ENCODE measurements around the gene VASH2. TPM values are rescaled to one million over a fixed set of nuclear protein-coding genes. Genes with fewer than 3 reads are reported as not detected.
"Not testable (repeated sequence)": the region's sequence is repeated elsewhere in the genome, so short reads cannot be mapped to it uniquely, and the experiment has no call there.

Gene VASH2
- total RNA-seq, 1 experiment from 2014 or later = not detected

GRCh38 chr1:212982430-212983152 is 32.2 kb downstream of the VASH2 start:
- H3K79me2 ChIP-seq (ENCODE audit: low read length) = no peaks in the 10 kb centered on the region
- H3K9me3 ChIP-seq (ENCODE audit: low read length) = no peaks in the 10 kb centered on the region
- H3K9ac ChIP-seq (ENCODE audit: low read length) = no peak overlapping the region
- no peak overlapping the region for H3K27ac ChIP-seq (ENCODE audit: low read length)
- H3K27me3 ChIP-seq (ENCODE audit: low read length) = no peaks in the 10 kb centered on the region
- no peak overlapping the region for H3K4me3 ChIP-seq (ENCODE audit: low read length)
- H3K9me2 ChIP-seq (replicated peaks; ENCODE audit: insufficient read depth, low read length) = no peaks in the 10 kb centered on the region
- H3K4me1 ChIP-seq (ENCODE audit: low read length) = no peaks in the 10 kb centered on the region
- H2AFZ ChIP-seq (ENCODE audit: low read length) = no peak overlapping the region
- no peaks in the 10 kb centered on the region for H4K20me1 ChIP-seq (ENCODE audit: insufficient read depth, low read depth, low read length)
- DNase-seq = no peak
- H3K36me3 ChIP-seq (ENCODE audit: insufficient read depth, low read length) = no peaks in the 10 kb centered on the region
- no peak overlapping the region for H3K4me2 ChIP-seq (ENCODE audit: low read depth, low read length, poor library complexity, severe bottlenecking)

GRCh38 chr1:212983482-212983881 is 33.1 kb downstream of the VASH2 start:
- H3K4me1 ChIP-seq (ENCODE audit: low read length) = no peaks in the 10 kb centered on the region
- no peak for DNase-seq
- no peak overlapping the region for H3K4me3 ChIP-seq (ENCODE audit: low read length)
- no peaks in the 10 kb centered on the region for H3K9me3 ChIP-seq (ENCODE audit: low read length)
- no peaks in the 10 kb centered on the region for H3K79me2 ChIP-seq (ENCODE audit: low read length)
- H2AFZ ChIP-seq (ENCODE audit: low read length) = no peak overlapping the region
- no peaks in the 10 kb centered on the region for H3K27me3 ChIP-seq (ENCODE audit: low read length)
- no peaks in the 10 kb centered on the region for H3K36me3 ChIP-seq (ENCODE audit: insufficient read depth, low read length)
- no peak overlapping the region for H3K27ac ChIP-seq (ENCODE audit: low read length)
- H4K20me1 ChIP-seq (ENCODE audit: insufficient read depth, low read depth, low read length) = no peaks in the 10 kb centered on the region
- H3K9ac ChIP-seq (ENCODE audit: low read length) = no peak overlapping the region
- no peaks in the 10 kb centered on the region for H3K9me2 ChIP-seq (replicated peaks; ENCODE audit: insufficient read depth, low read length)
- H3K4me2 ChIP-seq (ENCODE audit: low read depth, low read length, poor library complexity, severe bottlenecking) = no peak overlapping the region

GRCh38 chr1:212984522-212985291 is 34.4 kb downstream of the VASH2 start:
- no peak overlapping the region for H2AFZ ChIP-seq (ENCODE audit: low read length)
- no peaks in the 10 kb centered on the region for H3K9me2 ChIP-seq (replicated peaks; ENCODE audit: insufficient read depth, low read length)
- H4K20me1 ChIP-seq (ENCODE audit: insufficient read depth, low read depth, low read length) = no peaks in the 10 kb centered on the region
- no peak overlapping the region for H3K27ac ChIP-seq (ENCODE audit: low read length)
- H3K4me2 ChIP-seq (ENCODE audit: low read depth, low read length, poor library complexity, severe bottlenecking) = no peak overlapping the region
- no peaks in the 10 kb centered on the region for H3K4me1 ChIP-seq (ENCODE audit: low read length)
- no peak overlapping the region for H3K9ac ChIP-seq (ENCODE audit: low read length)
- H3K36me3 ChIP-seq (ENCODE audit: insufficient read depth, low read length) = no peaks in the 10 kb centered on the region
- no peak for DNase-seq
- no peaks in the 10 kb centered on the region for H3K9me3 ChIP-seq (ENCODE audit: low read length)
- H3K27me3 ChIP-seq (ENCODE audit: low read length) = no peaks in the 10 kb centered on the region
- H3K4me3 ChIP-seq (ENCODE audit: low read length) = no peak overlapping the region
- H3K79me2 ChIP-seq (ENCODE audit: low read length) = no peaks in the 10 kb centered on the region

GRCh38 chr1:212986551-212986950 is 36.2 kb downstream of the VASH2 start:
- no peaks in the 10 kb centered on the region for H3K27me3 ChIP-seq (ENCODE audit: low read length)
- no peaks in the 10 kb centered on the region for H4K20me1 ChIP-seq (ENCODE audit: insufficient read depth, low read depth, low read length)
- no peak overlapping the region for H3K9ac ChIP-seq (ENCODE audit: low read length)
- H3K4me3 ChIP-seq (ENCODE audit: low read length) = no peak overlapping the region
- H2AFZ ChIP-seq (ENCODE audit: low read length) = no peak overlapping the region
- DNase-seq = no peak
- no peak overlapping the region for H3K27ac ChIP-seq (ENCODE audit: low read length)
- no peaks in the 10 kb centered on the region for H3K36me3 ChIP-seq (ENCODE audit: insufficient read depth, low read length)
- no peak overlapping the region for H3K4me2 ChIP-seq (ENCODE audit: low read depth, low read length, poor library complexity, severe bottlenecking)
- no peaks in the 10 kb centered on the region for H3K79me2 ChIP-seq (ENCODE audit: low read length)
- H3K9me3 ChIP-seq (ENCODE audit: low read length) = no peaks in the 10 kb centered on the region
- H3K4me1 ChIP-seq (ENCODE audit: low read length) = no peaks in the 10 kb centered on the region
- no peaks in the 10 kb centered on the region for H3K9me2 ChIP-seq (replicated peaks; ENCODE audit: insufficient read depth, low read length)

GRCh38 chr1:212987702-212988322 is 37.5 kb downstream of the VASH2 start:
- H2AFZ ChIP-seq (ENCODE audit: low read length) = no peak overlapping the region
- no peak for DNase-seq
- no peaks in the 10 kb centered on the region for H3K9me3 ChIP-seq (ENCODE audit: low read length)
- no peaks in the 10 kb centered on the region for H3K4me1 ChIP-seq (ENCODE audit: low read length)
- no peaks in the 10 kb centered on the region for H3K79me2 ChIP-seq (ENCODE audit: low read length)
- H3K9ac ChIP-seq (ENCODE audit: low read length) = no peak overlapping the region
- no peaks in the 10 kb centered on the region for H3K27me3 ChIP-seq (ENCODE audit: low read length)
- no peak overlapping the region for H3K4me3 ChIP-seq (ENCODE audit: low read length)
- H3K36me3 ChIP-seq (ENCODE audit: insufficient read depth, low read length) = peaks cover 7% of the 10 kb centered on the region; the same call in 1 of the 2 replicates
- H3K4me2 ChIP-seq (ENCODE audit: low read depth, low read length, poor library complexity, severe bottlenecking) = no peak overlapping the region
- H4K20me1 ChIP-seq (ENCODE audit: insufficient read depth, low read depth, low read length) = no peaks in the 10 kb centered on the region
- no peaks in the 10 kb centered on the region for H3K9me2 ChIP-seq (replicated peaks; ENCODE audit: insufficient read depth, low read length)
- H3K27ac ChIP-seq (ENCODE audit: low read length) = no peak overlapping the region

- H3K9me3 ChIP-seq (ENCODE audit: low read length) = no peaks in the 10 kb centered on the region
- H3K4me3 ChIP-seq (ENCODE audit: low read length) = no peak overlapping the region
- H3K9me2 ChIP-seq (replicated peaks; ENCODE audit: insufficient read depth, low read length) = no peaks in the 10 kb centered on the region
- H3K79me2 ChIP-seq (ENCODE audit: low read length) = no peaks in the 10 kb centered on the region
- H3K36me3 ChIP-seq (ENCODE audit: insufficient read depth, low read length) = peaks cover 17% of the 10 kb centered on the region; the same call in 1 of the 2 replicates
- no peak overlapping the region for H3K9ac ChIP-seq (ENCODE audit: low read length)
- no peaks in the 10 kb centered on the region for H3K27me3 ChIP-seq (ENCODE audit: low read length)
- no peak overlapping the region for H3K27ac ChIP-seq (ENCODE audit: low read length)
- H4K20me1 ChIP-seq (ENCODE audit: insufficient read depth, low read depth, low read length) = no peaks in the 10 kb centered on the region
- no peaks in the 10 kb centered on the region for H3K4me1 ChIP-seq (ENCODE audit: low read length)
- no peak for DNase-seq
- H2AFZ ChIP-seq (ENCODE audit: low read length) = no peak overlapping the region
- H3K4me2 ChIP-seq (ENCODE audit: low read depth, low read length, poor library complexity, severe bottlenecking) = no peak overlapping the region
Observed at GRCh38 chr1:212990276-212990675, 39.9 kb downstream of the VASH2 start.

- not testable (repeated sequence) for H2AFZ ChIP-seq (ENCODE audit: low read length); H3K4me1 ChIP-seq (ENCODE audit: low read length); DNase-seq; H3K9me3 ChIP-seq (ENCODE audit: low read length); H3K27me3 ChIP-seq (ENCODE audit: low read length); H3K4me2 ChIP-seq (ENCODE audit: low read depth, low read length, poor library complexity, severe bottlenecking); H3K79me2 ChIP-seq (ENCODE audit: low read length); H4K20me1 ChIP-seq (ENCODE audit: insufficient read depth, low read depth, low read length); H3K9ac ChIP-seq (ENCODE audit: low read length); H3K27ac ChIP-seq (ENCODE audit: low read length); H3K9me2 ChIP-seq (replicated peaks; ENCODE audit: insufficient read depth, low read length); H3K4me3 ChIP-seq (ENCODE audit: low read length)
- H3K36me3 ChIP-seq (ENCODE audit: insufficient read depth, low read length) = peaks cover 25% of the 10 kb centered on the region; the same call in 1 of the 2 replicates
Observed at GRCh38 chr1:212993960-212994359, 43.6 kb downstream of the VASH2 start.

- no peaks in the 10 kb centered on the region for H3K27me3 ChIP-seq (ENCODE audit: low read length)
- H3K36me3 ChIP-seq (ENCODE audit: insufficient read depth, low read length) = peaks cover 26% of the 10 kb centered on the region; the same call in 1 of the 2 replicates
- H3K9me3 ChIP-seq (ENCODE audit: low read length) = no peaks in the 10 kb centered on the region
- no peak overlapping the region for H3K9ac ChIP-seq (ENCODE audit: low read length)
- H4K20me1 ChIP-seq (ENCODE audit: insufficient read depth, low read depth, low read length) = no peaks in the 10 kb centered on the region
- DNase-seq = no peak
- no peaks in the 10 kb centered on the region for H3K9me2 ChIP-seq (replicated peaks; ENCODE audit: insufficient read depth, low read length)
- H2AFZ ChIP-seq (ENCODE audit: low read length) = no peak overlapping the region
- H3K4me2 ChIP-seq (ENCODE audit: low read depth, low read length, poor library complexity, severe bottlenecking) = no peak overlapping the region
- H3K79me2 ChIP-seq (ENCODE audit: low read length) = no peaks in the 10 kb centered on the region
- H3K4me3 ChIP-seq (ENCODE audit: low read length) = no peak overlapping the region
- no peaks in the 10 kb centered on the region for H3K4me1 ChIP-seq (ENCODE audit: low read length)
- no peak overlapping the region for H3K27ac ChIP-seq (ENCODE audit: low read length)
Observed at GRCh38 chr1:212994926-212995325, 44.6 kb downstream of the VASH2 start.

Data from Karpas-422 (cell line).